ENCODE measurements around the gene C3orf33. TPM values are rescaled to one million over a fixed set of nuclear protein-coding genes. Genes with fewer than 3 reads are reported as not detected.

The C3orf33 gene
- total and polyA plus RNA-seq, 11 donors, result 2.9 to 8.8 (median 5.1) TPM

GRCh38 chr3:155742349-155742965 lies 63.6 kb downstream of the C3orf33 start:
- Histone ChIP-seq H3K9me3 (no peaks in the 10 kb centered on the region), H3K27ac (no peak overlapping the region), H3K4me3 (no peak overlapping the region), H3K27me3 (peaks cover 5 to 48% (median 18%) of the 10 kb centered on the region in 9 donors), H3K36me3 (no peaks in the 10 kb centered on the region), H3K4me1 (peaks cover 0 to 29% (median 5%) of the 10 kb centered on the region in 12 donors)
- ATAC-seq (no peak), DNase-seq (no peak)
- intact Hi-C loops (cut with DNase I), result loop anchor here in 1 of 10 donors (10.0 kb wide), 1 partner anchor 132 kb away; the partner anchor contains the start of gene GMPS
- no peak for TF ChIP-seq POLR2A (IDR thresholded peaks at IDR 0.05)
- TF ChIP-seq, protein P1, sequence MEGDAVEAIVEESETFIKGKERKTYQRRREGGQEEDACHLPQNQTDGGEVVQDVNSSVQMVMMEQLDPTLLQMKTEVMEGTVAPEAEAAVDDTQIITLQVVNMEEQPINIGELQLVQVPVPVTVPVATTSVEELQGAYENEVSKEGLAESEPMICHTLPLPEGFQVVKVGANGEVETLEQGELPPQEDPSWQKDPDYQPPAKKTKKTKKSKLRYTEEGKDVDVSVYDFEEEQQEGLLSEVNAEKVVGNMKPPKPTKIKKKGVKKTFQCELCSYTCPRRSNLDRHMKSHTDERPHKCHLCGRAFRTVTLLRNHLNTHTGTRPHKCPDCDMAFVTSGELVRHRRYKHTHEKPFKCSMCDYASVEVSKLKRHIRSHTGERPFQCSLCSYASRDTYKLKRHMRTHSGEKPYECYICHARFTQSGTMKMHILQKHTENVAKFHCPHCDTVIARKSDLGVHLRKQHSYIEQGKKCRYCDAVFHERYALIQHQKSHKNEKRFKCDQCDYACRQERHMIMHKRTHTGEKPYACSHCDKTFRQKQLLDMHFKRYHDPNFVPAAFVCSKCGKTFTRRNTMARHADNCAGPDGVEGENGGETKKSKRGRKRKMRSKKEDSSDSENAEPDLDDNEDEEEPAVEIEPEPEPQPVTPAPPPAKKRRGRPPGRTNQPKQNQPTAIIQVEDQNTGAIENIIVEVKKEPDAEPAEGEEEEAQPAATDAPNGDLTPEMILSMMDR (IDR thresholded peaks at IDR 0.05), result no peak
- WGBS, 4 donors, result 89 to 93% (median 91%) methylated on average over 5 of the region's 5 CpGs

DNA sequence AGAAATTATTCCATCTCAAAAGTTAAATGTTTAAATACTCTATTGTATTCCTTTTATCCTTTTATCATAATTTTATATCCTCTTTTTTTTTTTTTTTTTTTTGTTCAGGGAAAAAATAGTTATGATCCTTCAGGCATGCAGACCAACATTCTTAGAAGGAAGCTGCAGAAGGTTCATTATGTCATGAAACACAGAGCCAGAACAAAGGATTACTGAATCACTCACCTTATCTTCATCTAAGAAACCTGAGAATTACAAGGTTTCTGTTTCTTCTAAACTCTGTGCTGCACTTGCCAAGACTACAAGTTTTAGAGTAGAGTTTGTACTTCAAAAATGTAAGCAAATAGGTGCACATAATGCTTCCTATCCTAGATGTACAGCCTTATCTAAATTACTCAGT lies 64.5 kb downstream of the C3orf33 start:
- DNase-seq (no peak), ATAC-seq (no peak)
- TF ChIP-seq, protein P1 (IDR thresholded peaks at IDR 0.05), result no peak
- TF ChIP-seq POLR2A (IDR thresholded peaks at IDR 0.05), result no peak
- Histone ChIP-seq H3K27ac (no peak overlapping the region), H3K4me3 (no peak overlapping the region), H3K9me3 (no peaks in the 10 kb centered on the region), H3K27me3 (peaks cover 5 to 48% (median 18%) of the 10 kb centered on the region in 9 donors), H3K4me1 (peaks cover 0 to 29% (median 5%) of the 10 kb centered on the region in 12 donors), H3K36me3 (no peaks in the 10 kb centered on the region)
- intact Hi-C loops (cut with DNase I), result loop anchor here in 1 of 10 donors (10.0 kb wide), 1 partner anchor 133 kb away; the partner anchor contains the start of gene GMPS

DNA sequence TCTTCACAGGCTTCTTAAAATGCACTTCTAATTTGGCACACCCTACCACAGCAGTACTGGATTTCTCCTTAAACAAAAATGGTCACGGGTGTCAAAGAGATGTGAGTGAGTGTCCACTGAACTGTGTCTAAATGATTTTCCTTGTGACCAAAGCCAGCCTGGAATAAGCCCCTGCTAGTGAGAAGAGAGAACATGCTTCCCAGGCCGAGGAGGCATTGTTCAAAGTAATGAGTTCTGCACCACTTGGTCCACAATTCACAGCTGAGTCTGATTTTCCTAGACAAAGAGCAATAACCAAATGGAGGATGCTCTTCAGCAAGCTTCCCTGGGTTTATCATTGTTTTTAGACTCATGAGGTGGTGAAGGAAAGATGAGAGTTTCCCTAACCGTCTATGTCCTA lies 65.0 kb downstream of the C3orf33 start:
- WGBS, 4 donors, result 67 to 81% (median 76%) methylated on average over 3 of the region's 3 CpGs
- Histone ChIP-seq H3K4me1 (peaks cover 0 to 27% (median 5%) of the 10 kb centered on the region in 12 donors), H3K27me3 (peaks cover 5 to 48% (median 18%) of the 10 kb centered on the region in 9 donors), H3K9me3 (no peaks in the 10 kb centered on the region), H3K4me3 (no peak overlapping the region), H3K36me3 (no peaks in the 10 kb centered on the region), H3K27ac (no peak overlapping the region)
- intact Hi-C loops (cut with DNase I), result loop anchor here in 1 of 10 donors (10.0 kb wide), 1 partner anchor 134 kb away; the partner anchor contains the start of gene GMPS
- TF ChIP-seq POLR2A (IDR thresholded peaks at IDR 0.05), result no peak
- TF ChIP-seq, protein P1 (IDR thresholded peaks at IDR 0.05), result no peak
- DNase-seq (no peak), ATAC-seq (no peak)

GRCh38 chr3:155739154-155739553 lies 66.9 kb downstream of the C3orf33 start:
- no peak for TF ChIP-seq POLR2A (IDR thresholded peaks at IDR 0.05)
- TF ChIP-seq, protein P1 (IDR thresholded peaks at IDR 0.05), result no peak
- intact Hi-C loops (cut with DNase I), result no loop called here
- Histone ChIP-seq H3K4me1 (peaks cover 0 to 10% (median 1%) of the 10 kb centered on the region in 12 donors), H3K27me3 (peaks cover 3 to 48% (median 18%) of the 10 kb centered on the region in 9 donors), H3K9me3 (no peaks in the 10 kb centered on the region), H3K27ac (no peak overlapping the region), H3K4me3 (no peak overlapping the region), H3K36me3 (no peaks in the 10 kb centered on the region)
- no peak for DNase-seq
- ATAC-seq, result no peak
- WGBS, 4 donors, result 54 to 69% (median 68%) methylated on average over 5 of the region's 5 CpGs

Data from heart left ventricle (tissue), 16 donors.